COLO829 (cell line): ENCODE results near the gene TTC32.

Experiments used
- DNase-seq: peaks from one replicate; pipeline ENCODE4 v3.0.0; 2012; ENCODE audit warnings: low spot score

Gene TTC32

DNA sequence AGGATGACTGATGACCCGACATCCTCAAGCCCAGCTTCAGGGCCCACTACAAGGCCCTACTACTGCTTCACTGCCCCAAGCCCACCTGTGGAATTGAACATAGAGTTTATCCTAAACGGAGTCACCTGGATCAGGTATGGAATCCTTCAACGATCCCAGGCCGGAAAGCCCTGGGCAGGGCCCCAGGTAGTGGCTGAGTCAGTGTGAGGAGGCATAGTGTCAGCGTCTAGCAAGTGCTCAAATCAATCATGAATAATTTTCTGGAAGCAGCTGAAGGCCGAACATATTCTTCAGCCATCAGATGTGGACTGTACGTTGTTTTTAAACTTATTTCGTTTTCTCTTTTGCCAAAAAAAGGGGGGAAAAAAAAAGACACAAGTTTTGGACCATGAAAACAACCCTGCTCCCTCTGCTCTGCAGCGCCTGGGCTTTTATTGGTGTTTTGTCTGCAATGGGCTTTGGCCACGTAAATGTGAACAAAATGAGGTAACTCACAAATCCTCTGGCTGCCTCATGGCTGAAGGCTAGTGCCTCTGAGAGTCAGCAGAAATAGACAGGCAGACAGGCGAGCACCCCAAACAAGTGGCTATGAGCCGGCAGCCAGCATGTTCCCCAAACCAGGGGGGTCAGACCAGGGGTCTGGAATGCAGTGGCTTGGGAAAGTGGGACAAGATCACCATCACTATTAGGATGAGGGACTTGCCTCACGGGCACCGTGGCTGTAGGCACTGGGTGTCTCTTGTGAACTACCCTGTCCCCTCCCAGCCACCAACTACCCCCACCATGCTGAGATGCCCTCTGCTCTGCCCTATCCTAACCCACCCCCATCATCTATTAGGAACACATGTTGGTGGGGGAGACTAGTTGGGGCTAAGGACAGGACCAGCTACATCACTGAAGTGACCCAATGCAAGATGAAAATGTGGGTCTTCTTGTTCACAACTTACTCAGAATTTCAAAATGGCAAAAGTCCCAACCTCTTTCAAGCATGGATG, 51.4 kb downstream of the TTC32 start:
- no peak for DNase-seq

DNA sequence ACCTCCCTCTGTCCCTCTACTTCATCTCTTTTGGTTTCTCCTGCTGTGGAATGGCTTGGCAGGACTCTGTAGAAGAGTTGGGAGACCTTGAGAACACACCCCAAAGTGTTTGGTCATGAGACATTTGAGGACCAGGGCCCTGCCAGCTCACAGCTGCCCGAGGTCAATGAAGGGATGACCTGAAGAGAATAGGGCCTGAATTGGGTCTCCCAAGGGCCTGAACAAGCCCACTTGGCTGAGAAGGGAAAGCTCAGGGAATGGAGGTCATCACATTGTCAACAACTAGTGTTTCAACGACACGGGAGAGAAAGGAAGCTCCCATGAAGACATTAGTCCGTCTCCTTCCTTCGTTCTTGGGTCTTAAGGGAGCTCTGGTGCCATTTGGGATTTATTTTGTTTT, 52.8 kb downstream of the TTC32 start:
- DNase-seq = no peak

DNA sequence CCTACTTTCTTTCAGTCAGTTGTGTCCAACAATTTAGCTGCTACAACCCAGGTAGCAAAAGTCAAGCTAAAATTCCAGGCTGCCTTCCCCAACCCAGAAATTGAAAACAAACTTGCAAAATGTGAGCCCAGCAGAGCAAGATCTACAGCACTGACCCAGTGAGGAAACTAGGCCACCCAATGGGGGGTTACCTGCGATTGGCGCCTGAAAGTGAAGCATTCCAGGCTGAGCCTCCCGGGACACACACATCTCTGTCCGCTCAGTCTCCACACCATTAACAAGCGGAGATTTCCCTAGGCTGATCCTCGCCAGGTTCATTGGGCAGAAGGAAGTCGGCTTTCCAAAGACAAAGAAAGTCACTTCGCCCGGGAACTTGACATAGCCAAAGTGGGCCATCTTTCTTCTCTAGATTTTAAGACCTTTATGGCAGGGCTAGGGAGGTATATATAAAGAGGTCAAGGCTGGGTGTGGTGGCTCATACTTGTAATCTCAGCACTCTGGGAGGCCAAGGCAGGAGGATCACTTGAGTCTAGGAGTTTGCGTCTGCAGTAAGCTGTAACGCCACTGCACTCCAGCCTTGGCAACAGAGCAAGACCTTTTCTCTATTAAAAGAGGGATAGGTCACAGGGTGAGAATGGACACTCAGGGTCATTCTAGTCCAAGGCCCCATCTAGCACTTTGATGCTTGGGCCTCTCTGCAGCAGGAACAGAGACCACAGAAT, 53.6 kb downstream of the TTC32 start:
- DNase-seq = no peak

DNA sequence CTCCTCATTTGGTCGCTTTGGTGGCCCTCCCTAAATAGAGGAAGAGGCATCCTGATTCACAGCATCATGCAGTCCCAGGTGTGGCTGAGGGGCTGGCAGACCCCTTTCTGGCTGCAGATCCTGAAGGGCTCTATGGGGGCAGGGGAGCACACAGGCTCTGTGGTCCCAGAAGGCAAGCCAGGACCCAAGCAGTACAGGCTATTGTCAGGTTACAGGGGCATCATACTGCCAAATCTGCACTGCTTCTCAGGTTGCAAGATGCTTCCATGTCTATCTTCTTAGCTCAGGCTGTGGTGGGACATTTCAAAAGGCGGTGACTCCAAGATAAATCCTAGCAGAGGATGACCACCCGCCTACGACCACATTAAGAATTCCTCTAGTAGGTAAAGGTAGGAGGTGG, 54.3 kb downstream of the TTC32 start:
- DNase-seq = no peak
